Measurements from ENCODE around the gene GPC6.

- TF ChIP-seq EZH2phosphoT487 (IDR thresholded peaks at IDR 0.05; ENCODE audit: borderline replicate concordance) (no peak), CTCF (conservative IDR thresholded peaks at IDR 0.05; ENCODE audit: low read length) (no peak)
Observed at GRCh38 chr13:94263038-94263437, 1036.4 kb downstream of the GPC6 start.
